H1 (cell line): ENCODE data around the gene MAN1C1. TPM values are rescaled to one million over a fixed set of nuclear protein-coding genes. Genes with fewer than 3 reads are reported as not detected.

Experiments used
- CTCF ChIA-PET: fragments of 300-600 bp; sonication (Branson Sonifier 250); formaldehyde crosslinking; loops from one replicate; lab custom pipeline; 2021; ENCODE audit not compliant: partially characterized antibody; lab: Charles Lee
- POLR2A ChIA-PET: fragments of 300-600 bp; sonication (Branson Sonifier 250); formaldehyde crosslinking; loops from one replicate; lab custom pipeline; 2021; ENCODE audit warnings: inconsistent platforms; ENCODE audit not compliant: partially characterized antibody; lab: Charles Lee
- DNase-seq, 2 experiments: peaks; one replicate each; pipeline versions ENCODE4 v3.0.0 to v3.0.0-alpha.2; 2010 to 2022; ENCODE audit warnings: low spot score in 2 of 2, low read depth in 1 of 2, mixed read lengths in 1 of 2
- FAIRE-seq: peaks from 2 replicates; lab custom pipeline; 2011; peaks lifted over from hg19 to GRCh38; lab: Jason Lieb, UNC
- H2AFZ ChIP-seq: 2 replicates; pipeline ENCODE4 v1.8.1; 2012; ENCODE audit warnings: low read length, inconsistent platforms
- H2AK5ac ChIP-seq: 2 replicates; pipeline ENCODE4 v1.6.1; 2013; ENCODE audit warnings: low read depth, low read length
- H2BK120ac ChIP-seq: replicated peaks from 2 replicates; pipeline ENCODE3; 2013; ENCODE audit warnings: low read depth, low read length, inconsistent platforms
- H2BK12ac ChIP-seq: 2 replicates; pipeline ENCODE4 v1.6.1; 2013; ENCODE audit warnings: low read depth, low read length
- H2BK15ac ChIP-seq: 2 replicates; pipeline ENCODE4 v1.6.1; 2013; ENCODE audit warnings: low read length
- H2BK20ac ChIP-seq: 2 replicates; pipeline ENCODE4 v1.6.1; 2013; ENCODE audit warnings: low read length
- H2BK5ac ChIP-seq: 2 replicates; pipeline ENCODE4 v1.6.1; 2013; ENCODE audit warnings: low read depth, low read length
- H3K14ac ChIP-seq: 2 replicates; pipeline ENCODE4 v1.6.1; 2013; ENCODE audit warnings: inconsistent platforms; ENCODE audit not compliant: insufficient read length
- H3K18ac ChIP-seq: 2 replicates; pipeline ENCODE4 v1.6.1; 2013; ENCODE audit warnings: low read length; ENCODE audit errors: extremely low read depth
- H3K23ac ChIP-seq: 2 replicates; pipeline ENCODE4 v1.6.1; 2013; ENCODE audit warnings: inconsistent platforms; ENCODE audit not compliant: insufficient read length
- H3K23me2 ChIP-seq: 2 replicates; pipeline ENCODE4 v1.6.1; 2013; ENCODE audit warnings: low read depth, low read length
- H3K27ac ChIP-seq: 2 replicates; pipeline ENCODE4 v1.6.1; 2011; ENCODE audit warnings: low read depth, low read length, inconsistent platforms
- H3K27me3 ChIP-seq, 4 experiments: replicated peaks in 1 of 4; 1 replicate in 1 of 4; 2 replicates in 3 of 4; pipeline versions ENCODE4 v1.6.1 to v1.8.1; 2011 to 2013; ENCODE audit warnings: low read length in 3 of 4, mild to moderate bottlenecking in 3 of 4, inconsistent platforms in 2 of 4, mixed read lengths in 2 of 4, moderate library complexity in 1 of 4; ENCODE audit not compliant: control insufficient read depth in 3 of 4, insufficient read depth in 3 of 4; ENCODE audit errors: extremely low read depth in 1 of 4
- H3K36me3 ChIP-seq, 4 experiments: 2 replicates each; pipeline versions ENCODE4 v1.6.1 to v1.8.1; 2011 to 2013; ENCODE audit warnings: mild to moderate bottlenecking in 4 of 4, low read length in 3 of 4, moderate library complexity in 2 of 4, control low read depth in 1 of 4, inconsistent platforms in 1 of 4; ENCODE audit not compliant: insufficient read depth in 4 of 4, control insufficient read depth in 2 of 4
- H3K4ac ChIP-seq: replicated peaks from 2 replicates; pipeline ENCODE3; 2013; ENCODE audit warnings: low read length, low read depth, mixed read lengths, inconsistent platforms; ENCODE audit not compliant: insufficient read length
- H3K4me1 ChIP-seq, 4 experiments: replicated peaks in 1 of 4; 1 replicate in 1 of 4; 2 replicates in 3 of 4; pipeline versions ENCODE4 v1.6.1 to v1.8.1; 2011 to 2013; ENCODE audit warnings: low read length in 3 of 4, inconsistent platforms in 2 of 4, mixed read lengths in 1 of 4; ENCODE audit not compliant: insufficient read depth in 4 of 4, control insufficient read depth in 3 of 4
- H3K4me2 ChIP-seq, 2 experiments: 2 replicates each; pipeline versions ENCODE4 v1.6.1 to v1.8.1; 2011 to 2013; ENCODE audit warnings: low read depth in 2 of 2, low read length in 2 of 2, control low read depth in 1 of 2, inconsistent platforms in 1 of 2, mild to moderate bottlenecking in 1 of 2; ENCODE audit not compliant: insufficient read depth in 1 of 2
- H3K4me3 ChIP-seq, 4 experiments: fragments of 200-600, 300-600 bp in 1 of 4; sonication (generic), shearing (Covaris generic), sonication (Bioruptor Twin) in 1 of 4; 2 replicates each; pipeline versions ENCODE4 v1.5.1 to v1.8.1; 2011 to 2016; ENCODE audit warnings: low read length in 4 of 4, low read depth in 3 of 4, control low read depth in 2 of 4, inconsistent platforms in 2 of 4, mild to moderate bottlenecking in 2 of 4, mixed read lengths in 1 of 4, moderate library complexity in 1 of 4; ENCODE audit not compliant: insufficient read depth in 2 of 4; ENCODE audit errors: extremely low read depth in 1 of 4
- H3K56ac ChIP-seq: replicated peaks from 2 replicates; pipeline ENCODE3; 2013; ENCODE audit warnings: low read depth, mild to moderate bottlenecking, mixed read lengths, low read length, inconsistent platforms; ENCODE audit not compliant: insufficient read length
- H3K79me1 ChIP-seq: 2 replicates; pipeline ENCODE4 v1.6.1; 2013; ENCODE audit warnings: low read depth, low read length, control low read depth
- H3K79me2 ChIP-seq, 2 experiments: 2 replicates each; pipeline versions ENCODE4 v1.6.1 to v1.8.1; 2012 to 2013; ENCODE audit warnings: low read length in 2 of 2, mild to moderate bottlenecking in 2 of 2, inconsistent platforms in 1 of 2; ENCODE audit not compliant: insufficient read depth in 2 of 2, control insufficient read depth in 1 of 2
- H3K9ac ChIP-seq, 4 experiments: replicated peaks in 1 of 4; 1 replicate in 1 of 4; 2 replicates in 3 of 4; pipeline versions ENCODE4 v1.6.1 to v1.8.1; 2011 to 2013; ENCODE audit warnings: low read depth in 3 of 4, low read length in 3 of 4, control low read depth in 2 of 4, mild to moderate bottlenecking in 2 of 4, moderate library complexity in 2 of 4, inconsistent platforms in 1 of 4; ENCODE audit errors: extremely low read depth in 1 of 4
- H3K9me3 ChIP-seq, 2 experiments: 2 replicates each; pipeline versions ENCODE4 v1.6.1 to v1.8.1; 2012 to 2013; ENCODE audit warnings: mild to moderate bottlenecking in 2 of 2, moderate library complexity in 2 of 2, control low read depth in 1 of 2, inconsistent platforms in 1 of 2, low read depth in 1 of 2, low read length in 1 of 2, mixed read lengths in 1 of 2; ENCODE audit not compliant: insufficient read depth in 2 of 2
- H4K20me1 ChIP-seq, 2 experiments: replicated peaks in 1 of 2; 2 replicates each; pipeline versions ENCODE3 to v1.8.1; 2011 to 2013; ENCODE audit warnings: inconsistent platforms in 2 of 2, low read length in 2 of 2, mild to moderate bottlenecking in 1 of 2; ENCODE audit not compliant: insufficient read depth in 2 of 2, control insufficient read depth in 1 of 2
- H4K5ac ChIP-seq: 2 replicates; pipeline ENCODE4 v1.6.1; 2013; ENCODE audit warnings: low read length, low read depth, mixed read lengths, inconsistent platforms; ENCODE audit not compliant: insufficient read length
- H4K8ac ChIP-seq: 2 replicates; pipeline ENCODE4 v1.8.0; 2013; ENCODE audit warnings: mild to moderate bottlenecking, moderate library complexity, low read length, inconsistent platforms; ENCODE audit not compliant: insufficient read depth; ENCODE audit errors: extremely low read depth
- H4K91ac ChIP-seq: replicated peaks from 2 replicates; pipeline ENCODE3; 2013; ENCODE audit warnings: low read length, mixed read lengths, inconsistent platforms; ENCODE audit not compliant: insufficient read length
- BRCA1 ChIP-seq: IDR thresholded peaks from 2 replicates; pipeline ENCODE4 v1.6.1; 2012; ENCODE audit warnings: low read depth, low read length, improper control_type of control experiment
- POU5F1 ChIP-seq: IDR thresholded peaks from 2 replicates; pipeline ENCODE4 v1.6.1; 2011; ENCODE audit warnings: low read depth, mild to moderate bottlenecking, low read length, moderate library complexity
- RNF2 ChIP-seq: fragments of 200-900, 300-1000 bp; sonication (generic); IDR thresholded peaks from 2 replicates; pipeline ENCODE4 v1.7.1; 2016; ENCODE audit warnings: borderline replicate concordance, low read depth, mild to moderate bottlenecking, antibody characterized with exemption, low read length; ENCODE audit not compliant: poor library complexity, severe bottlenecking; ENCODE audit errors: missing control alignments
- SIX5 ChIP-seq: IDR thresholded peaks from 2 replicates; pipeline ENCODE4 v1.6.1; 2011; ENCODE audit warnings: mild to moderate bottlenecking, low read depth, low read length
- SP2 ChIP-seq: IDR thresholded peaks from 2 replicates; pipeline ENCODE4 v1.6.1; 2012; ENCODE audit warnings: mild to moderate bottlenecking, low read length, inconsistent platforms
- TBP ChIP-seq: IDR thresholded peaks from 2 replicates; pipeline ENCODE4 v1.6.1; 2011; ENCODE audit warnings: low read depth, low read length, improper control_type of control experiment
- TEAD4 ChIP-seq: IDR thresholded peaks from 2 replicates; pipeline ENCODE4 v1.6.1; 2012; ENCODE audit warnings: low read depth, low read length, inconsistent platforms, mixed read lengths
- YY1 ChIP-seq: IDR thresholded peaks from 2 replicates; pipeline ENCODE4 v1.6.1; 2011; ENCODE audit warnings: low read depth, mild to moderate bottlenecking, low read length
- ZNF274 ChIP-seq: IDR thresholded peaks from 2 replicates; pipeline ENCODE4 v1.7.0; 2012; ENCODE audit warnings: low read length, borderline replicate concordance; ENCODE audit errors: extremely low read depth
- WGBS, 2 experiments: shearing (Covaris generic) in 1 of 2; methylation state at CpG; one replicate each; pipeline versions ENCODE4 v1.1.6 to v1.1.7; 2013 to 2015; ENCODE audit warnings: low lambda C conversion rate in 2 of 2, mixed read lengths in 2 of 2, inconsistent platforms in 1 of 2, low coverage in 1 of 2, missing lambda C conversion rate in 1 of 2; ENCODE audit not compliant: insufficient replicate concordance in 2 of 2, insufficient coverage in 1 of 2, insufficient read length in 1 of 2; ENCODE audit errors: extremely low coverage in 1 of 2, missing lambda C conversion rate in 1 of 2; 5-methylcytosine and 5-hydroxymethylcytosine counted together
- polyA plus RNA-seq, 7 experiments: library from polyadenylated mRNA; depleted of rRNA in 3 of 7; stranded (reverse) in 5 of 7; unstranded in 2 of 7; fragments of >200 nt in 5 of 7; fragments of 200-250 nt in 2 of 7; gene quantifications; 1 replicate in 5 of 7; 2 replicates in 1 of 7; 4 replicates in 1 of 7; pipeline versions ENCODE4 v1.2.1 to v1.2.3, GENCODE V29; 2011 to 2013; ENCODE audit warnings: missing spikeins in 2 of 7, mixed read lengths in 2 of 7
- total RNA-seq: library from RNA; stranded (reverse); fragmentation: NEBNext Ultra II Directional; extraction: Animal tissue kit (Norgen Biotek cat#: 25700); gene quantifications from 2 replicates; pipeline ENCODE4 v1.2.1, GENCODE V29; 2021

The MAN1C1 gene
- total and polyA plus RNA-seq, 2 of the 8 experiments (the other 6 are each of a cell fraction or from before 2014, with no cell fraction given), result 7.8 to 15.2 TPM

DNA sequence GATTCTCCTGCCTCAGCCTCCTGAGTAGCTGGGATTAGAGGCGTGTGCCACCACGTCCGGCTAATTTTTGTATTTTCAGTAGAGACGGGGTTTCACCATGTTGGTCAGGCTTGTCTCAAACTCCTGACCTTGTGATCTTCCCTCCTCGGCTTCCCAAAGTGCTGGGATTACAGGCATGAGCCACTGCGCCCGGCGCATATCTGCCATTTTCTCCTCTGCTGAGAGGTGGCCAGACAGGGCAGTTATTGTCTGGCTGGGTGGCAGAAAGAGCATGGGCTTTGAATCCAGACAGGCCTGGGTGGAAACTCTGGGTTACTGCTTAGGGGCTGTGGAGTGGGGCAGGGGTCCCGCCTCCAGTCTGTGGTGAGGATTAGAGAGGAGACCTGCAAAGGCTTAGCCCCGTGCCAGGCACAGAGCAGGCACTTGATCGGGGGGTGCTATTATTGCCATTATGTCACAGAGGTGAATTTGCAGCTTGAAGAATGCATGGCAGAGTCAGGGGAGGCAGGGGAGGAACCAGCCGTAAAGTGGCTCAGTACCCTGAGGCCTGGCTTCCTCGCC is 73.9 kb downstream of the MAN1C1 start:
- Histone ChIP-seq H3K4me2 (no peak overlapping the region), H3K23ac (no peak overlapping the region), H3K9ac (no peak overlapping the region), H2AFZ (no peak overlapping the region), H3K4me3 (no peak overlapping the region), H2BK120ac (no peak overlapping the region), H3K79me1 (no peaks in the 10 kb centered on the region), H4K91ac (no peak overlapping the region), H3K18ac (no peak overlapping the region), H2BK12ac (no peak overlapping the region), H4K8ac (no peak overlapping the region), H4K5ac (no peak overlapping the region), H4K20me1 (no peaks in the 10 kb centered on the region), H3K27ac (no peak overlapping the region), H2BK20ac (no peak overlapping the region), H2BK5ac (no peak overlapping the region), H2BK15ac (no peak overlapping the region), H3K4ac (no peak overlapping the region), H3K23me2 (no peaks in the 10 kb centered on the region), H3K79me2 (no peaks in the 10 kb centered on the region), H3K56ac (no peak overlapping the region), H3K9me3 (no peaks in the 10 kb centered on the region), H3K4me1 (peaks cover 3 to 6% (median 5%) of the 10 kb centered on the region in 4 experiments; a peak in 5 of 7 replicates), H3K14ac (no peak overlapping the region), H3K27me3 (no peaks in the 10 kb centered on the region), H3K36me3 (no peaks in the 10 kb centered on the region), H2AK5ac (no peak overlapping the region)
- DNase-seq (no peak), FAIRE-seq (no peak)
- POLR2A ChIA-PET, result interaction anchor here (1.1 to 1.6 kb wide), 2 partner anchors 9 to 24 kb away, joined by 3 to 4 read pairs; no protein-coding TSS in a partner anchor
- CTCF ChIA-PET, result interaction anchor here (1.0 to 5.2 kb wide), 10 partner anchors 8 to 69 kb away, joined by 3 to 53 read pairs (median 4); no protein-coding TSS in a partner anchor
- no peak for TF ChIP-seq RNF2
- no peak for TF ChIP-seq TEAD4
- no peak for TF ChIP-seq YY1
- no peak for TF ChIP-seq BRCA1
- TF ChIP-seq POU5F1, result no peak
- no peak for TF ChIP-seq SP2
- no peak for TF ChIP-seq SIX5
- TF ChIP-seq ZNF274, result no peak
- TF ChIP-seq TBP, result no peak
- 92% methylated on average over 13 of the region's 13 CpGs; no CpG with 5 or more reads in 1 of the 2 experiments for WGBS, 2 experiments
